Prostate gland (tissue), 2 donors: ENCODE measurements around the gene FER. TPM values are rescaled to one million over a fixed set of nuclear protein-coding genes. Genes with fewer than 3 reads are reported as not detected.
"Not testable (repeated sequence)": the region's sequence is repeated elsewhere in the genome, so short reads cannot be mapped to it uniquely, and the experiment has no call there.

Experiments used
- DNase-seq: peaks from one replicate; pipeline ENCODE4 v3.0.0-alpha.2; 2019; ENCODE audit warnings: low spot score
- H3K27ac ChIP-seq, 2 donors: fragments of 200-600 bp; sonication (generic); 2 replicates each; pipeline ENCODE4 v1.5.1; 2017 to 2019
- H3K27me3 ChIP-seq: fragments of 200-600 bp; sonication (generic); replicated peaks from 2 replicates; pipeline ENCODE4 v1.5.1; 2019; ENCODE audit not compliant: insufficient read depth
- H3K36me3 ChIP-seq, 2 donors: fragments of 200-600 bp; sonication (generic); 1 replicate in 1 of 2; 2 replicates in 1 of 2; pipeline versions ENCODE4 v1.5.1 to v1.8.1; 2017 to 2019
- H3K4me1 ChIP-seq: fragments of 200-600 bp; sonication (generic); replicated peaks from 2 replicates; pipeline ENCODE4 v1.5.1; 2019
- H3K4me3 ChIP-seq, 2 donors: fragments of 200-600 bp; sonication (generic); 2 replicates each; pipeline ENCODE4 v1.5.1; 2017 to 2019
- H3K9me3 ChIP-seq: fragments of 200-600 bp; sonication (generic); 2 replicates; pipeline ENCODE4 v1.5.1; 2017
- CTCF ChIP-seq, 4 experiments: fragments of 200-600 bp in 2 of 4; fragments of 450-650 bp in 2 of 4; sonication (generic) in 2 of 4; IDR thresholded peaks; 1 replicate in 3 of 4; 2 replicates in 1 of 4; pipeline ENCODE4 v1.5.1; 2016 to 2019; ENCODE audit warnings: antibody characterized with exemption in 4 of 4, mild to moderate bottlenecking in 2 of 4, moderate library complexity in 2 of 4
- POLR2A ChIP-seq: fragments of 450-650 bp; IDR thresholded peaks from one replicate; pipeline ENCODE4 v1.6.1; 2016; ENCODE audit warnings: antibody characterized with exemption, mild to moderate bottlenecking
- POLR2AphosphoS5 ChIP-seq: sonication (generic); formaldehyde crosslinking; IDR thresholded peaks from one replicate; pipeline ENCODE4 v1.6.1; 2017; ENCODE audit warnings: antibody characterized with exemption
- WGBS: methylation state at CpG from one replicate; pipeline ENCODE4 v1.1.5; 2018; 5-methylcytosine and 5-hydroxymethylcytosine counted together
- intact Hi-C: fragments of 100-400 bp; cut with DNase I; formaldehyde crosslinking; loops from one replicate; pipeline ENCODE4 v1.14.2; 2022
- total RNA-seq, 2 donors: library from RNA; depleted of rRNA; stranded (reverse); fragments of >200 nt; gene quantifications; one replicate each; pipeline ENCODE4 v1.1.0, GENCODE V29; 2016

FER gene
- total RNA-seq, 2 donors from 2014 or later: 9.1 to 36.0 TPM

- intact Hi-C loops: no loop called here
- H3K27me3 ChIP-seq: no peaks in the 10 kb centered on the region
- no peaks in the 10 kb centered on the region for H3K4me1 ChIP-seq
- no peaks in the 10 kb centered on the region for H3K9me3 ChIP-seq
- DNase-seq: no peak
- H3K27ac ChIP-seq: no peak overlapping the region
- TF ChIP-seq POLR2AphosphoS5: no peak
- TF ChIP-seq POLR2A: no peak
- TF ChIP-seq CTCF (IDR thresholded peaks at IDR 0.05): no peak
- no peak overlapping the region for H3K4me3 ChIP-seq
- WGBS: 63% methylated on average over 1 of the region's 1 CpG
- no peaks in the 10 kb centered on the region for H3K36me3 ChIP-seq
Measured at GRCh38 chr5:109016300-109016699, 268.6 kb downstream of the FER start.

DNA sequence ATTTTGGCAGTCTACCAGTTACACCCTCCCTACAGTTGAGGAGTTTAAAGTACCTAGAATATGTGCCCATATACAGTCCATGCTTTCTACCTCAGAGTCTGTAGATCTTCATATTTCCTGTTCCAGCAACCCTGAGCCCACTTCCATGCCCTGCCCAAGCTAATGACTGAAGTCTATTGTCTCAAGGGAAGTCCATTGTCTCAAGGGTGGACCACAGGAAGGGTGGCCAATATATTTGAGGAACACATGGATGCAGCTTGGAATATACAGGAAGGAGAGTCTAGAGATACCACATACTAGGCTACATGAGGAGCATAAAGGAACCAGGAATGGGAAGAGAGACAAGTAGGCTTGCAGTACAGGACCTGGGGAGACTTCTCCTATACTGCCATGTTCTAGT, 274.4 kb downstream of the FER start:
- no peak overlapping the region for H3K4me3 ChIP-seq
- no peaks in the 10 kb centered on the region for H3K4me1 ChIP-seq
- no peaks in the 10 kb centered on the region for H3K27me3 ChIP-seq
- H3K36me3 ChIP-seq: no peaks in the 10 kb centered on the region
- H3K27ac ChIP-seq: no peak overlapping the region
- intact Hi-C loops: no loop called here
- DNase-seq: no peak
- TF ChIP-seq CTCF (IDR thresholded peaks at IDR 0.05) (no peak), POLR2A (no peak), POLR2AphosphoS5 (no peak)
- no peaks in the 10 kb centered on the region for H3K9me3 ChIP-seq

DNA sequence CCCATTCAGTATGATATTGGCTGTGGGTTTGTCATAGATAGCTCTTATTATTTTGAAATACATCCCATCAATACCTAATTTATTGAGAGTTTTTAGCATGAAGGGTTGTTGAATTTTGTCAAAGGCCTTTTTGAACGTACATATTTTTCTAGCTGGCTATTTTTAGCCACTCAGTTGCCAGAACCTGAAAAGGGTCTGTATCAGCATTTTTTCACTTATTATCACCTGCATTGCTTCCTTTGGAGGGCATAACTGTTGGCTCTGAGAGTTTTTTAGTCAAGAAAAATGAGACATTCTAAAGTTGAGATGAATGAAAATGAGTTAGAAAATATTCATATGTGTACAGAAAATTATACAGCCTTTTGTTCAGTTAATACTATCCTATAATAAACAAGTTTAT, 278.0 kb downstream of the FER start:
- 0% methylated on average over 1 of the region's 1 CpG for WGBS
- not testable (repeated sequence) for H3K27ac ChIP-seq

GRCh38 chr5:109027983-109028607, 280.4 kb downstream of the FER start:
- Histone ChIP-seq H3K9me3 (no peaks in the 10 kb centered on the region), H3K27me3 (no peaks in the 10 kb centered on the region), H3K27ac (no peak overlapping the region), H3K4me1 (no peaks in the 10 kb centered on the region), H3K4me3 (no peak overlapping the region), H3K36me3 (no peaks in the 10 kb centered on the region)
- DNase-seq: no peak
- TF ChIP-seq POLR2A: no peak
- no peak for TF ChIP-seq POLR2AphosphoS5
- no peak for TF ChIP-seq CTCF (IDR thresholded peaks at IDR 0.05)
- WGBS: 69% methylated on average over 1 of the region's 1 CpG
- intact Hi-C loops: no loop called here

More for the DNA sequence above, 278.0 kb downstream of the FER start:
- intact Hi-C loops, H3K9me3 ChIP-seq, H3K27me3 ChIP-seq, H3K36me3 ChIP-seq, DNase-seq, H3K4me3 ChIP-seq, H3K4me1 ChIP-seq: not testable (repeated sequence)

GRCh38 chr5:109028608-109029299, 281.1 kb downstream of the FER start:
- 94% methylated on average over 2 of the region's 2 CpGs for WGBS
- TF ChIP-seq CTCF (IDR thresholded peaks at IDR 0.05): no peak
- TF ChIP-seq POLR2A: no peak
- TF ChIP-seq POLR2AphosphoS5: no peak
- no peak overlapping the region for H3K4me3 ChIP-seq
- H3K9me3 ChIP-seq: no peaks in the 10 kb centered on the region
- no peaks in the 10 kb centered on the region for H3K4me1 ChIP-seq
- H3K36me3 ChIP-seq: no peaks in the 10 kb centered on the region
- intact Hi-C loops: no loop called here
- no peak overlapping the region for H3K27ac ChIP-seq
- no peaks in the 10 kb centered on the region for H3K27me3 ChIP-seq
- DNase-seq: no peak
